Esophagus (tissue), 2 donors: ENCODE data around the gene GJB3. TPM values are rescaled to one million over a fixed set of nuclear protein-coding genes. Genes with fewer than 3 reads are reported as not detected.
"Not testable (repeated sequence)": the region's sequence is repeated elsewhere in the genome, so short reads cannot be mapped to it uniquely, and the experiment has no call there.

Experiments
- H3K27ac ChIP-seq, 2 donors: one replicate each; pipeline ENCODE4 v1.5.1; 2013; ENCODE audit warnings: low read depth in 2 of 2, mild to moderate bottlenecking in 2 of 2, inconsistent platforms in 1 of 2, low read length in 1 of 2, moderate library complexity in 1 of 2
- H3K27me3 ChIP-seq, 2 donors: one replicate each; pipeline ENCODE4 v1.6.1; 2013; ENCODE audit warnings: low read length in 2 of 2, control low read depth in 1 of 2, mild to moderate bottlenecking in 1 of 2; ENCODE audit not compliant: insufficient read depth in 2 of 2, control insufficient read depth in 1 of 2
- H3K36me3 ChIP-seq, 2 donors: one replicate each; pipeline ENCODE4 v1.6.1; 2013; ENCODE audit warnings: low read length in 1 of 2; ENCODE audit not compliant: control insufficient read depth in 2 of 2, insufficient read depth in 2 of 2
- H3K4me1 ChIP-seq, 2 donors: one replicate each; pipeline ENCODE4 v1.6.1; 2013; ENCODE audit warnings: low read length in 1 of 2; ENCODE audit not compliant: control insufficient read depth in 2 of 2, insufficient read depth in 2 of 2
- H3K4me3 ChIP-seq, 2 donors: one replicate each; pipeline ENCODE4 v1.5.1; 2013; ENCODE audit warnings: low read length in 2 of 2, mild to moderate bottlenecking in 2 of 2, low read depth in 1 of 2, moderate library complexity in 1 of 2
- H3K9me3 ChIP-seq, 2 donors: one replicate each; pipeline ENCODE4 v1.6.1; 2013; ENCODE audit warnings: mild to moderate bottlenecking in 2 of 2, low read depth in 1 of 2, low read length in 1 of 2, moderate library complexity in 1 of 2; ENCODE audit not compliant: control insufficient read depth in 2 of 2, insufficient read depth in 1 of 2
- WGBS, 2 donors: extraction: QIAGEN DNeasy Blood & Tissue Kit; methylation state at CpG; one replicate each; pipeline ENCODE4 v1.1.7; 2013; 5-methylcytosine and 5-hydroxymethylcytosine counted together
- polyA plus RNA-seq, 2 donors: library from polyadenylated mRNA; stranded (reverse); fragments of 200-250 nt; gene quantifications; one replicate each; pipeline ENCODE4 v1.2.3, GENCODE V29; 2013
- donor health status: healthy with polysubstance abuse.
- donor health status: Bipolar disorder and iron deficiency.

The GJB3 gene
- 10 to 100 TPM; 55.6 to 74.0 TPM for polyA plus RNA-seq

GRCh38 chr1:34781071-34781843, at the start of gene GJB3:
GJB3 (plus strand) TSS chr1:34781214; CDS start chr1:34784763, 3,549 bp downstream.
- Histone ChIP-seq H3K27ac (peak within 1 kb of the TSS; percentile 95 to 98), H3K36me3 (peaks cover 0 to 15% of the 10 kb centered on the region in 2 donors), H3K9me3 (no peaks in the 10 kb centered on the region), H3K4me3 (peak within 1 kb of the TSS; percentile 81 to 82), H3K27me3 (no peaks in the 10 kb centered on the region), H3K4me1 (peaks cover 6 to 19% of the 10 kb centered on the region in 2 donors)
- 2% methylated on average over 49 to 62 of the region's 62 CpGs for WGBS, 2 donors

GRCh38 chr1:34732831-34733230, 48.2 kb upstream of the GJB3 start:
- H3K36me3 ChIP-seq, H3K27me3 ChIP-seq, H3K9me3 ChIP-seq, H3K4me3 ChIP-seq, H3K4me1 ChIP-seq, H3K27ac ChIP-seq: not testable (repeated sequence)
- WGBS, 2 donors: 69 to 75% methylated on average over 7 of the region's 7 CpGs

GRCh38 chr1:34736692-34737091, 44.3 kb upstream of the GJB3 start:
- Histone ChIP-seq H3K9me3 (no peaks in the 10 kb centered on the region), H3K27me3 (no peaks in the 10 kb centered on the region), H3K27ac (no peak overlapping the region), H3K4me1 (no peaks in the 10 kb centered on the region), H3K36me3 (no peaks in the 10 kb centered on the region), H3K4me3 (no peak overlapping the region)
- WGBS, 2 donors: 69 to 79% methylated on average over 10 of the region's 10 CpGs

GRCh38 chr1:34737236-34737635, 43.8 kb upstream of the GJB3 start:
- not testable (repeated sequence) for H3K4me3 ChIP-seq

GRCh38 chr1:34739613-34740012, 41.4 kb upstream of the GJB3 start:
- H3K9me3 ChIP-seq: no peaks in the 10 kb centered on the region
- H3K4me3 ChIP-seq: no peak overlapping the region
- no peak overlapping the region for H3K27ac ChIP-seq
- no peaks in the 10 kb centered on the region for H3K27me3 ChIP-seq
- H3K36me3 ChIP-seq: no peaks in the 10 kb centered on the region
- no peaks in the 10 kb centered on the region for H3K4me1 ChIP-seq
- 45 to 59% methylated on average over 3 of the region's 3 CpGs for WGBS, 2 donors

More at GRCh38 chr1:34737236-34737635, 43.8 kb upstream of the GJB3 start:
- H3K36me3 ChIP-seq, H3K27ac ChIP-seq, H3K27me3 ChIP-seq, H3K9me3 ChIP-seq, H3K4me1 ChIP-seq: not testable (repeated sequence)
- 81 to 83% methylated on average over 12 of the region's 12 CpGs for WGBS, 2 donors

- Histone ChIP-seq H3K27ac (peak overlapping the region in 1 of 2 donors; percentile 47), H3K9me3 (no peaks in the 10 kb centered on the region), H3K27me3 (no peaks in the 10 kb centered on the region), H3K4me1 (no peaks in the 10 kb centered on the region), H3K36me3 (no peaks in the 10 kb centered on the region), H3K4me3 (no peak overlapping the region)
- 56 to 58% methylated on average over 18 of the region's 18 CpGs for WGBS, 2 donors
Measured at GRCh38 chr1:34740161-34740868, 40.7 kb upstream of the GJB3 start.

- Histone ChIP-seq H3K4me3 (no peak overlapping the region), H3K36me3 (no peaks in the 10 kb centered on the region), H3K9me3 (no peaks in the 10 kb centered on the region), H3K4me1 (no peaks in the 10 kb centered on the region), H3K27ac (no peak overlapping the region), H3K27me3 (no peaks in the 10 kb centered on the region)
- WGBS, 2 donors: 11 to 12% methylated on average over 16 of the region's 16 CpGs
Measured at GRCh38 chr1:34742667-34743270, 38.2 kb upstream of the GJB3 start.

- Histone ChIP-seq H3K27ac (no peak overlapping the region), H3K27me3 (no peaks in the 10 kb centered on the region), H3K4me3 (no peak overlapping the region), H3K36me3 (no peaks in the 10 kb centered on the region), H3K9me3 (no peaks in the 10 kb centered on the region), H3K4me1 (no peaks in the 10 kb centered on the region)
- WGBS, 2 donors: 74 to 82% methylated on average over 6 of the region's 6 CpGs
Measured at GRCh38 chr1:34743775-34744174, 37.2 kb upstream of the GJB3 start.

- no peak overlapping the region for H3K27ac ChIP-seq
- H3K4me1 ChIP-seq: no peaks in the 10 kb centered on the region
- H3K36me3 ChIP-seq: no peaks in the 10 kb centered on the region
- no peaks in the 10 kb centered on the region for H3K9me3 ChIP-seq
- no peak overlapping the region for H3K4me3 ChIP-seq
- H3K27me3 ChIP-seq: no peaks in the 10 kb centered on the region
- 81 to 82% methylated on average over 3 of the region's 3 CpGs for WGBS, 2 donors
Measured at GRCh38 chr1:34744851-34745250, 36.2 kb upstream of the GJB3 start.
